Medulla oblongata (tissue), 1 donor: ENCODE results near the gene FMR1.

Experiments
- DNase-seq: peaks from one replicate; pipeline ENCODE4 v3.0.0-alpha.2; 2015; ENCODE audit errors: extremely low spot score

Gene FMR1

DNA sequence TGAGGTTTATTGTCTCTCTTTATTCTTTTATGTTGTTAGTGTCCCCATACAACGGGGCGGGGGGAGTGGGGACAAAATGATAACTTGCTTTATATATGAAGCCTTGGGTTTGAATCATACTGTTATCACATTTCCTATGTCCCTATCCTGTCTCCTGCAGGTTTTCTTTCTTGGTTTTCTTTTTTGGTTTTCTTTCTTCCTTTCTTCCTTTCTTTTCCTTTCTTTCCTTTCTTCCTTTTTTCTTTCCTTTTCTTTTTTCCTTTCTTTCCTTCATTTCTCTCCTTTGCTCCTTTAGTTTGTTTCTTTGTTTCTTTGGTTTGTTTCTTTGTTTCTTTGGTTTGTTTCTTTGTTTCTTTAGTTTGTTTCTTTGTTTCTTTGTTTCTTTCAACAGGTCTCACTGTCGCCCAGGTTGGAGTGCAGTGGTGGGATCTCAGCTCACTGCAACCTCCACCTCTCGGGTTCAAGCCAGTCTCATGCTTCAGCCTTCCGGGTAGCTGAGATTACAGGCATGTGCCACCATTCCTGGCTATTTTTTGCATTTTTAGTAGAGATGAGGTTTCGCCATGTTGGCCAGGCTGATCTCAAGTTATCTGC, 4.8 kb downstream of the FMR1 start:
- DNase-seq = no peak

DNA sequence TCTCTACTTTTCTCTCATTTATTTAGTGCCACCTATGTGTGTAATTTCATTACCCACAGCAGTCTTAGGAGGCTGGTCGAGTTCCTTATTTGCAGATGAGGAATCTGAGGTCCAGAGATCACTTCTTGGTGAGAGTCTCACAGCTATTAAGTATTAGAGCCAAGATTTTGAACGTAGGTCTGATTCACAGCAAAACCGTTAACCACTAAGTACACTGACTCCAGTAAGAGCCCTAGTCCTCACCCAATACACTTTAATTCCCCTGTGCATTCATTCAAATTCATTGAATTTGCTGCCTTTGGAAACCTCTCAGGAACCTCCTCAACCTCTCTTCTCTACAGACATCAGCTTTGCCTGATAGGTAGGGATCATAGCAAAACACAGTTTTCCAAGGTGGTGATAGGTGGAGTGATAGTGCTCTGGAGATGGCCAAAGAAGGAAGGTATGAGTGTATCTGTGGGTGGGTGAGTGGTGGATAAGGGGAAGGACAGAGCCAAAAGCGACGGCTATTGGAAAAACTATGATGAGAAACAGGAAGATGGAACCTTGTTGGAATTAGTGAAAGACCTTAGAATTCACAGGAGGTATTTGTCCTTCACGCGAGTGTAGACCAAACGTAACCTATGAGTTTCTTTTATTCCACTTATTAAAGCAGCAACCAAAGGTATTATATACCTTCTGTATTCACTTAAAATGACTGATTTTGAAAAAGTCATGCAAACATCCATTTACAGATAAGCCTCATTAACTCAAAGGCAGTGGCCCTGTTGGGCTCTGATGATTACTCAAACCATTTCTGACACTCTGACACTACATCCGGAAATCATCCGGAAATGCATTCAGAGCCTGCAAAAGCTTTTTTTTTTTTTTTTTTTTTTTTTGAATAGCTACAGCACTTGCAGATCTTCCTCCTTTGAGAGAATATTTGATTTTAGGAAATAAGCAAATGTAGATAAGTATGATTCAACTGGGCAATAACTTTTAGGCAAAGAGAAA, 6.3 kb downstream of the FMR1 start:
- DNase-seq = no peak

DNA sequence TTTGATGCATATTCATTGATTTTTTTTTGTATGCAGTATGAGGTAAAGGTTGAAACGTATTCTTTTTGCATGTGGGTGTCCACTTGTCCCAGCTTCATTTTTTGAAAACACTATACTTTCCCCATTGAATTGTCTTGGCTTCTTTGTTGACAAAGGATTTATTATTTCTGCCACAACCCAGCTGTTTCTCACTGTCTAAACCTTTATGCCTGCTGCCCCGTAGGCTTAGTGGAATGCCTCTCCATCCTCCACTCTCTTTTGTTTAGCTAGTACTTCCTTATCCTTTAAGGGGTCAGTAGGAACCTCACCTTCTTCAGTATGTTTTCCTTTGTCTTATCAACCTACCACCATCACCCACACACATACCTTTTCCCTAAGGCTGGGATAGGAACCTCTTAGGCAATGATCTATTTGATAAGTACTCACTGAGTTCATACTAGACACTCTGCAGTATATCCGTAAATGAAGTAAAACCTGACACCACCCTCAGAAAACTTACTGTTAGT, 8.5 kb downstream of the FMR1 start:
- DNase-seq = no peak

DNA sequence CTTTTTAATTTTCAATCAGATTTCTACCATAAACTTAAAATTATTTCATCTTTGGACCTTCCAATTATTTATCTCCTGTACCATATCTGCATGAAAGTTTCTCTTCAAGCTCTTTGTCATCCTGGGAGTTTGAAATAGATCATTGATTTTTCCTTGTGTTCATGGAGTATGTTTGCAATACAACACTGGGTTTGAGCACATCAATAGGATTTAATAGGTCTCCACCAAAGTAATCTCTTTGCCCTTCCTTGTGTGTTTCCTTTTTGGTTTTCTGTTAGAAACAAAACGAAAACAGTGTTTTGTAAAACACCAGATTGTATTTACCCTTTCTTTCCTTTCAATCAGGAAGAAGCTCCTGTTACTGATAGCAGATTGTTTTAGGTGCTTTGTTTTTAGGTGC, 11.9 kb downstream of the FMR1 start:
- no peak for DNase-seq

DNA sequence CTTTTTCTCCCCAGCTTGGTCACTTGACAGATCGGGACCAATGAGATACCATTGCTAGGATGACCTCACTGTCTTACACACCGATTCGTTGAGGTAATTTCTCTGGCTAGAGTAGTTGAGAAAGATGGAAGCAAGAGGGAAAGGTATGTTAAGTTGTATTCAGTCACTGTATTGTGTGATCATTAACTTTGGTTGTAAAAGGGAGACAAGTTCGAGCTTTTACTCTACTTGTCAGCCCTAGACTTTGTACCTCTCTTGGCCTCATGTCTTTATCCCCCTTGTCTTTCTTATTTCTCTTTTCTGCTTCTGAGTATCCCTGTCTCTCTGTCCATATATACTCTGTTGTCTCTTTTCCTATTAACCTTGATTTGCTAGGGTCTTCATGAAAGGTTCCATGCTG, 15.5 kb downstream of the FMR1 start:
- DNase-seq = no peak

DNA sequence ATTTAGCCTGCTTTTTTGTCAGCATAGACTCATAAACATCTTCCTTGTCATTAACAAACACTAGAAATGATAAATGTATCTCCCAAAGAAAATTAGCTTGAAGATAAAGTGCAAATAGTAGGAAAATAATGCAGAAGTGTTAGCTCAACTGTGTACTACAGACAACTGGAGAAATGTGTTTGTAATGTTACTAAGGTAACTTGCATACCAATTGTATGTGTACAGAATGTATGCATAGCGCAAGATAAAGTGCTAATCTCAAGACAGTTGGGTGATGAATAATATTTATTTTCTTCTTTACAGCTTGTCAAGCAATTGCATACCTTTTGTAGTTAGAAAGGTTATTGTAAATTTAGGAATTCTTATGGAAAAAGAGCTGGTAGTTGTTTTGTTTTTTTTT, 22.1 kb downstream of the FMR1 start:
- DNase-seq = no peak

DNA sequence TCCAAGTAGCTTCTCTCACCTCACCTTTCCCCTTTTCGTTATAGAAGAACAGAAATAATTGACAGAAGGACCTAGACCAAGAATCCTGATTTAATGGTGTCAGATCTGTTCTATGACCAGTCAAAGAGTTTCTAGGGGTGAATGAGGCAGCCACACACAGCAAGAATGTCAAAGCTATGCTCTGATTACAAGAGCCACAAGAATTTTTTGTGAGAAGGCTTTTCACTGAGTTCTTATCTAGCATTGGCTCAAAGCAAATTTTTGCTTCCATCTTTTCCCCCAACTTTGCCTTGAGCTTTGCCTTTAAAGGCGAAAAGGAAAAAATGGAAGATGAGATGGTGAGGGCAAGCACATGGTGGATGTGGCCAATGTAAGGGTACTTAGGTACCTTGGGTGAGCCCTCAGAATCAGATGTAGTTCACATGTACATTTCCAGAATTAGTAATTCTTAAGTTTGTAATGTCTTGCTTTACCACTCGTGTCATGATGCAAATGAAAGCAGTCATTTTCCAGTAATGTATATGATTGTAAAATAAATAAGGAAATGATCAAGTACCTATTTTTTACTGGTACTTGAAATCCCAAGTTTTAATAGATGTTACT, 23.5 kb downstream of the FMR1 start:
- no peak for DNase-seq

DNA sequence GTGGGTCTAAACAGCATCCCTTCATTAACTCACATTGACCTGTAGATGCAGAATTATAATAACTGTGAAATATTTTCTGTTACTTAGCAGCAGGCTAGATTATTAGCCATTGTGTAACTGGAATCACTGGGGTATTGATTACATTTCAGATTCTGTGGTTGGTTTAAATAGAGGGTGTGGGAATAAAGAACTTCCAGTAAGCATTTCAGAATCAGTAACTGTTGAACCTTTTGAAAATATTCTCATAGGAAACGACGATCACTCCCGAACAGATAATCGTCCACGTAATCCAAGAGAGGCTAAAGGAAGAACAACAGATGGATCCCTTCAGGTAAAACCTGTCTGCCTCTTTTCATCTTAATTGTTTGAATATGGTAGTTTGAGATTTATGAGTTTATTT, 33.6 kb downstream of the FMR1 start:
- no peak for DNase-seq

DNA sequence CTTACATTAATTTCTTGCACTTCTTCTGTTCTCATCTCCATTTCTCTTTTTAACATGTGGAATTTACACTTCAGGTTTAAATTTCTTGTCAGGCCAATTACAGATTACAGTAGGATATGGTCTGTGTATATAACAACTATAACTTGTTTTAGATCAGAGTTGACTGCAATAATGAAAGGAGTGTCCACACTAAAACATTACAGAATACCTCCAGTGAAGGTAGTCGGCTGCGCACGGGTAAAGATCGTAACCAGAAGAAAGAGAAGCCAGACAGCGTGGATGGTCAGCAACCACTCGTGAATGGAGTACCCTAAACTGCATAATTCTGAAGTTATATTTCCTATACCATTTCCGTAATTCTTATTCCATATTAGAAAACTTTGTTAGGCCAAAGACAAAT, 36.8 kb downstream of the FMR1 start:
- DNase-seq = no peak

DNA sequence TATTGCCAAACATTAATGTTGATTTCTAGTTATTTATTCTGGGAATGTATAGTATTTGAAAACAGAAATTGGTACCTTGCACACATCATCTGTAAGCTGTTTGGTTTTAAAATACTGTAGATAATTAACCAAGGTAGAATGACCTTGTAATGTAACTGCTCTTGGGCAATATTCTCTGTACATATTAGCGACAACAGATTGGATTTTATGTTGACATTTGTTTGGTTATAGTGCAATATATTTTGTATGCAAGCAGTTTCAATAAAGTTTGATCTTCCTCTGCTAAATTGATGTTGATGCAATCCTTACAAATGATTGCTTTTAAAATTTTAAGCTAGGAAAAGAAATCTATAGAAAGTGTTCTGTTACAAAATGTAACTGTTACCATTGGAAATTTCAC, 38.6 kb downstream of the FMR1 start:
- DNase-seq = no peak

DNA sequence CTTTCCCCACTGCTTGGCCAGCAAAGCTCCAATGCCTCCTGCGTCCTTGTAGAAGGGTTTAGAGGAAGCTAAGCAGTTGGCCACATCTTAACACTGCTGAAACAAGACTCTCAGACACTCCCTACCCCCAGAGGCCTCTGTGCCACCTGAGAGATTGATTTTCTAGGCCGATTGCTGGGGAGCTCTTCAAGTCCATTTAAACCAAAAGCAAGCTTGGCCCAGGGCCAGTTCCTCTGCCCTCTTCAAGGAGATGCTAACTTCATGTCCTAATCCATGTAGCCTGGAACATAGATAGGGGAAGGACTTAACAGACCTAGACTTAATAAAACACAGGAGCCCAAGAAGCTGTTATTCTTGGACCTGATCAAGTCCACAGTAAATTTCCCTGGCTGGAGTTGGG, 42.3 kb downstream of the FMR1 start:
- no peak for DNase-seq

DNA sequence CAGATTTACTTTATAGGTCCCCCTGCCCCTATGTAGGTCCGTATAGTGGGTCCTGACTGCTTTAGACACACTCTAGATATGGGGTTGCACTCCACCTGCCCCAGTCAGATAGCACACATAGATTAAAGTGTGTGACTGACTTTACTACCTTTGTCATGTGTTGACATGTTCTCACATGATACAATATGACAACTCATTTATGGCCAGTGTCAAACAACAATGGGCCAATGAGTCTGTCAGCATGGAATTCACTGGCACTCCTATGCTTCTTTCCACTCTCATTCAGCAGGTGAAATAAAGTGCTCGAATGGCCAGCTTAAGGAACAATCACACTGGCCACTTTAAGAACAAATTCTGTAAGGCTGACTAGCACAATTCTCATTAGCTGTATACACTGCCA, 45.6 kb downstream of the FMR1 start:
- no peak for DNase-seq

DNA sequence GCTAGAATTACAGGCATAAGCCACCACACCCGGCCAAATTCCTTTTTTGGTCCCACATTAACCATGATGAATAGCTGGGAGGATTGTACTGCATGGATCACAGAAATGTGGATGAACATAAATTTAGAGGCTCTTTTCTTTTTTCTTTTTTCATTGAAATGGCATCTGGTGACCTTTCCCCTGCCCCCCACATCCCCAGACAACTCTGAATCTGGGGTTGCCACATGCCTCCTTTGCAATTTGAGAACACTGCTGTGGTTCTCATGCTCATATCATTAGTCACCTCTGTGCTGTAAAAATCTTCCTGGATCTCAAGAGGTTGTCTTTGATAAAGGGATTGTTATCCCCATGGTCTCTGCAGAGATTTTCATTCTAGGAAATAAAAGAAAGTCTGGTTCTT, 46.6 kb downstream of the FMR1 start:
- no peak for DNase-seq

DNA sequence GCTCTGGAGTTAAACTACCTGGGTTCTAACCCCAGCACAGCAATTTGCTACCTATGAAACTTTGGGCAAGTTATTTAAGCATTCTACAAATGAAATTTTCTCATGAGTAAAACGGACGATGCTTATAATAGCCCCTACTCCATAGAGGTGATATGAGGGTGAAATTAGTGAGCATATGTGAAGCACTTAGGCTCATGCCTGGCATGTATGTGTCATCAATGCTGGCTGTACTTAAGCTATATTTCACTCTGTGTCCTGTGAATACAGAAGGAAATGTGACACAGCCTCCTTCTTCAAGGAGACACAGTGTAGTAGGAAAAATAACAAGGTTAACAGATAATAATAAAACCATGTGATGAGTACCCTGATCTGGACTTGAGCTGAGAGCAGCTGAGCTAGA, 49.0 kb downstream of the FMR1 start:
- DNase-seq = no peak

DNA sequence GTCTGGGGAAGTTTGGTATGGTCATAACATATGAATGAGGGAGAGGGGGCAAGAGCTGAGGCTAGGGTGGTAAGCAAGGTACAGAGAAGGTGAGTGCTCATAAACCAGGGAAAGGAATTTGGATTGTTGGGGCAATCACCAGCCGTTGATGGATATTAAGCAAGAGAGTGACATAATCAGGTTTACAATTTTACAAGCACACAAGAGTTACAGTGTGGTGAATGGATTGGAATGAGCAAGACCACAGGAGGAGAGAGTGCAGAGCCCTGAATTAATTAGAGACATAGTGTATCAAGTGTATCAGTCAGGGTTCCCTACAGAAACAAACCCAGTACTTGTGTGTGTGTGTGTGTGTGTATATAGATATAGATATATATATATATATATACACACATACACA, 50.8 kb downstream of the FMR1 start:
- DNase-seq = no peak

DNA sequence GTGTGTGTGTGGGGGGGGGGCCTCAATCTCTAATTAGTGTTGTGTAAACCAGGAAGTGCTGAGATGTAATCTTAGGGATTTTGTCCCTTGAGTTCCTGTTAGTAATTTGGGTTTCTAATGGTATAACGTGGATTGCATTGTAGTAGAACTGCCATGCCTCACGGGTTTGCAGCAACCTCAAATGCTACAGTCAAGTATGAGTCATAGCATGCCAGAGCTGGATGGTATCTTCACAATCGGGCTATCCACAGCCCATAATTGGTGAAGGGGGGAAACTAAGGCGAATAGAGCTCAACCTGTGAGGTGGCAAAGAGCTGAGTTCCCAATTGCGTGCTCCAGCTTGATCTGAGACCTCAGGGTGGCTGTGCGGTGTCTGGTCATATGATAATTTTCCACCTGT, 67.2 kb downstream of the FMR1 start:
- no peak for DNase-seq

DNA sequence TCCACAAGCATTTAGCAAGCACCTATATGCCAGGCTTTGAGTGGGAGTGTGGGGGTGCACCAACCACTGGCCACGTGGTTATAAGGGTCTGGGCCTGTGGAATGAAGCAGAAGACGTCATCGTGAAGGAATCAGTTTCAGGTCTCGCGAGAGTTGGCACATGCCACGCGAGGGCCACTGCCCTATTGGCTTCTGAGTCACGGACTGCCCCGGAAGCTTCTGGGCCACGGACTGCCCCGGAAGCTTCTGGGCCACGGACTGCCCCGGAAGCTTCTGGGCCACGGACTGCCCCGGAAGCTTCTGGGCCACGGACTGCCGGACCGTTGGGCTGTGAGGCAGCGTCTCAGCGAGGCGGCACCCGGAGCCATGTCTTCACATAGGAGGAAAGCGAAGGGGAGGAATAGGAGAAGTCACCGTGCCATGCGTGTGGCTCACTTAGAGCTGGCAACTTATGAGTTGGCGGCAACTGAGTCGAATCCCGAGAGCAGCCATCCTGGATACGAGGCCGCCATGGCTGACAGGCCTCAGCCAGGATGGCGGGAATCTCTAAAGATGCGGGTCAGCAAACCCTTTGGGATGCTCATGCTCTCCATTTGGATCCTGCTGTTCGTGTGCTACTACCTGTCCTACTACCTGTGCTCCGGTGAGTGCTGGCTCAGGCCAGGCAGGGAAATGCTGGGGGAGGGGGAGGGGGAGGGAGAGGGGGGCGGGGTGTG, 69.5 kb downstream of the FMR1 start, which contains the start of gene FMR1NB:
Gene FMR1NB, plus strand, starts transcription at position 300 of the 715 bp plus-strand sequence. Its CDS starts 66 bp downstream, at position 366.
- no peak for DNase-seq
